ENCODE data around the gene LRCH1. TPM values are rescaled to one million over a fixed set of nuclear protein-coding genes. Genes with fewer than 3 reads are reported as not detected.

Gene LRCH1
- polyA plus RNA-seq, 1 of the 3 experiments (the other 2 are of a cell fraction), result 5.5 TPM

GRCh38 chr13:46565808-46566750, 13.1 kb downstream of the LRCH1 start:
- H3K9me3 ChIP-seq, result no peaks in the 10 kb centered on the region
- no peak overlapping the region for H2AFZ ChIP-seq (ENCODE audit: low read depth)
- no peaks in the 10 kb centered on the region for H3K27me3 ChIP-seq (ENCODE audit: insufficient read depth)
- H3K4me3 ChIP-seq (ENCODE audit: low read depth in 2 of 2, low read length in 1 of 2), result no peak overlapping the region
- H3K9me2 ChIP-seq, result no peaks in the 10 kb centered on the region
- H3K27ac ChIP-seq (ENCODE audit: low read depth in 2 of 2, low read length in 1 of 2), result no peak overlapping the region
- peaks cover 8 to 10% of the 10 kb centered on the region in 2 experiments; a peak in 3 of 4 replicates for H3K4me1 ChIP-seq (ENCODE audit: control insufficient read depth in 1 of 2, insufficient read depth in 2 of 2, low read depth in 1 of 2, low read length in 1 of 2)
- ChIA-PET CTCF (interaction anchor here (0.6 to 1.8 kb wide), 7 partner anchors 14 to 168 kb away, joined by 3 to 11 read pairs (median 3); no protein-coding TSS in a partner anchor), POLR2A (no interaction called here)
- no peak overlapping the region for H3K4me2 ChIP-seq
- TF ChIP-seq MEF2A (IDR thresholded peaks at IDR 0.05; ENCODE audit: borderline replicate concordance, low read depth), result no peak
- TF ChIP-seq TCF12 (IDR thresholded peaks at IDR 0.05), result no peak
- no peak for TF ChIP-seq ZBTB33 (IDR thresholded peaks at IDR 0.05; ENCODE audit: borderline replicate concordance, low read depth)
- TF ChIP-seq FOSL2 (IDR thresholded peaks at IDR 0.05; ENCODE audit: borderline replicate concordance, low read depth), result no peak
- TF ChIP-seq RFX5 (IDR thresholded peaks at IDR 0.05; ENCODE audit: low read length), result no peak
- TF ChIP-seq NFIC (IDR thresholded peaks at IDR 0.05; ENCODE audit: borderline replicate concordance), result no peak
- no peak for TF ChIP-seq RCOR1 (IDR thresholded peaks at IDR 0.05; ENCODE audit: low read length)
- TF ChIP-seq, protein P1, sequence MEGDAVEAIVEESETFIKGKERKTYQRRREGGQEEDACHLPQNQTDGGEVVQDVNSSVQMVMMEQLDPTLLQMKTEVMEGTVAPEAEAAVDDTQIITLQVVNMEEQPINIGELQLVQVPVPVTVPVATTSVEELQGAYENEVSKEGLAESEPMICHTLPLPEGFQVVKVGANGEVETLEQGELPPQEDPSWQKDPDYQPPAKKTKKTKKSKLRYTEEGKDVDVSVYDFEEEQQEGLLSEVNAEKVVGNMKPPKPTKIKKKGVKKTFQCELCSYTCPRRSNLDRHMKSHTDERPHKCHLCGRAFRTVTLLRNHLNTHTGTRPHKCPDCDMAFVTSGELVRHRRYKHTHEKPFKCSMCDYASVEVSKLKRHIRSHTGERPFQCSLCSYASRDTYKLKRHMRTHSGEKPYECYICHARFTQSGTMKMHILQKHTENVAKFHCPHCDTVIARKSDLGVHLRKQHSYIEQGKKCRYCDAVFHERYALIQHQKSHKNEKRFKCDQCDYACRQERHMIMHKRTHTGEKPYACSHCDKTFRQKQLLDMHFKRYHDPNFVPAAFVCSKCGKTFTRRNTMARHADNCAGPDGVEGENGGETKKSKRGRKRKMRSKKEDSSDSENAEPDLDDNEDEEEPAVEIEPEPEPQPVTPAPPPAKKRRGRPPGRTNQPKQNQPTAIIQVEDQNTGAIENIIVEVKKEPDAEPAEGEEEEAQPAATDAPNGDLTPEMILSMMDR (IDR thresholded peaks at IDR 0.05), result no peak
- no peak for TF ChIP-seq GABPA (IDR thresholded peaks at IDR 0.05; ENCODE audit: low read depth)
- no peak for TF ChIP-seq NRF1 (IDR thresholded peaks at IDR 0.05; ENCODE audit: low read depth, low read length)
- TF ChIP-seq MXI1 (IDR thresholded peaks at IDR 0.05; ENCODE audit: low read depth, low read length), result no peak
- TF ChIP-seq, protein P2, sequence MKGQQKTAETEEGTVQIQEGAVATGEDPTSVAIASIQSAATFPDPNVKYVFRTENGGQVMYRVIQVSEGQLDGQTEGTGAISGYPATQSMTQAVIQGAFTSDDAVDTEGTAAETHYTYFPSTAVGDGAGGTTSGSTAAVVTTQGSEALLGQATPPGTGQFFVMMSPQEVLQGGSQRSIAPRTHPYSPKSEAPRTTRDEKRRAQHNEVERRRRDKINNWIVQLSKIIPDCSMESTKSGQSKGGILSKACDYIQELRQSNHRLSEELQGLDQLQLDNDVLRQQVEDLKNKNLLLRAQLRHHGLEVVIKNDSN (IDR thresholded peaks at IDR 0.05; ENCODE audit: borderline replicate concordance, low read depth), result no peak
- no peak for TF ChIP-seq POLR2AphosphoS5 (IDR thresholded peaks at IDR 0.05; ENCODE audit: low read depth, low read length)
- no peak for TF ChIP-seq FOXM1 (IDR thresholded peaks at IDR 0.05; ENCODE audit: low read depth)
- TF ChIP-seq, protein P3, sequence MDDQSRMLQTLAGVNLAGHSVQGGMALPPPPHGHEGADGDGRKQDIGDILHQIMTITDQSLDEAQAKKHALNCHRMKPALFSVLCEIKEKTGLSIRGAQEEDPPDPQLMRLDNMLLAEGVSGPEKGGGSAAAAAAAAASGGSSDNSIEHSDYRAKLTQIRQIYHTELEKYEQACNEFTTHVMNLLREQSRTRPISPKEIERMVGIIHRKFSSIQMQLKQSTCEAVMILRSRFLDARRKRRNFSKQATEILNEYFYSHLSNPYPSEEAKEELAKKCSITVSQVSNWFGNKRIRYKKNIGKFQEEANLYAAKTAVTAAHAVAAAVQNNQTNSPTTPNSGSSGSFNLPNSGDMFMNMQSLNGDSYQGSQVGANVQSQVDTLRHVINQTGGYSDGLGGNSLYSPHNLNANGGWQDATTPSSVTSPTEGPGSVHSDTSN (IDR thresholded peaks at IDR 0.05), result no peak
- TF ChIP-seq TEAD4 (IDR thresholded peaks at IDR 0.05; ENCODE audit: borderline replicate concordance, insufficient read depth), result no peak
- TF ChIP-seq REST (IDR thresholded peaks at IDR 0.05; ENCODE audit: low read depth, low read length), result no peak
- TF ChIP-seq USF2 (IDR thresholded peaks at IDR 0.05; ENCODE audit: borderline replicate concordance, low read depth, low read length), result no peak
- H4K20me1 ChIP-seq (ENCODE audit: insufficient read depth), result peaks cover 68% of the 10 kb centered on the region
- no peaks in the 10 kb centered on the region for H3F3A ChIP-seq (replicated peaks; ENCODE audit: insufficient read depth)
- no peak overlapping the region for H3K9ac ChIP-seq
- WGBS (ENCODE audit: low lambda C conversion rate), result 91% methylated on average over 7 of the region's 7 CpGs
- H3K36me3 ChIP-seq (replicated peaks in 1 of 2; ENCODE audit: control insufficient read depth in 1 of 2, insufficient read depth in 2 of 2, low read length in 1 of 2), result peaks cover 0 to 4% of the 10 kb centered on the region in 2 experiments
- H3K79me2 ChIP-seq (ENCODE audit: insufficient read depth), result peaks cover 97% of the 10 kb centered on the region
- no peak for DNase-seq

Measured in SK-N-SH (cell line).